GM21515 (cell line): ENCODE measurements around the gene R3HDML.
A peak's percentile ranks its signal among the peaks of the same experiment; 100 is the strongest.
"Not testable (repeated sequence)": the region's sequence is repeated elsewhere in the genome, so short reads cannot be mapped to it uniquely, and the experiment has no call there.

Experiments used
- ATAC-seq: cut with Tn5 transposase; IDR thresholded peaks from one replicate; pipeline ENCODE4 v1.9.1; 2021; ENCODE audit not compliant: unreplicated experiment

Gene R3HDML

GRCh38 chr20:44336725-44337380, at the start of gene R3HDML:
R3HDML (plus strand) TSS chr20:44337043; CDS start chr20:44337158, 115 bp downstream.
- ATAC-seq: no peak

GRCh38 chr20:44287272-44288097, 49.4 kb upstream of the R3HDML start:
- ATAC-seq: no peak

GRCh38 chr20:44288252-44288651, 48.6 kb upstream of the R3HDML start:
- no peak for ATAC-seq

- no peak for ATAC-seq
Observed at GRCh38 chr20:44291754-44292153, 45.1 kb upstream of the R3HDML start.

- no peak for ATAC-seq
Observed at GRCh38 chr20:44296011-44296410, 40.8 kb upstream of the R3HDML start.

- no peak for ATAC-seq
Observed at GRCh38 chr20:44297721-44298120, 39.1 kb upstream of the R3HDML start.

- not testable (repeated sequence) for ATAC-seq
Observed at GRCh38 chr20:44299011-44299535, 37.8 kb upstream of the R3HDML start.

- no peak for ATAC-seq
Observed at GRCh38 chr20:44301285-44301684, 35.6 kb upstream of the R3HDML start.

GRCh38 chr20:44302026-44302669, 34.7 kb upstream of the R3HDML start:
- no peak for ATAC-seq

- ATAC-seq: no peak
Observed at GRCh38 chr20:44302736-44303135, 34.1 kb upstream of the R3HDML start.

- ATAC-seq: no peak
Observed at GRCh38 chr20:44304383-44304782, 32.5 kb upstream of the R3HDML start.

- ATAC-seq: no peak
Observed at GRCh38 chr20:44306927-44307326, 29.9 kb upstream of the R3HDML start.

- no peak for ATAC-seq
Observed at GRCh38 chr20:44309763-44310663, 26.8 kb upstream of the R3HDML start.

- peak; percentile 88 for ATAC-seq
Observed at GRCh38 chr20:44310664-44311639, 25.9 kb upstream of the R3HDML start, which contains the start of gene FITM2. FITM2 (minus strand) TSS chr20:44311202; CDS start chr20:44311148, 54 bp downstream.

- no peak for ATAC-seq
Observed at GRCh38 chr20:44314870-44315269, 22.0 kb upstream of the R3HDML start.

- ATAC-seq: no peak
Observed at GRCh38 chr20:44319839-44320422, 16.9 kb upstream of the R3HDML start.

GRCh38 chr20:44324343-44324742, 12.5 kb upstream of the R3HDML start:
- no peak for ATAC-seq

GRCh38 chr20:44326391-44327159, 10.3 kb upstream of the R3HDML start:
- no peak for ATAC-seq
